H9 (cell line): ENCODE results near the gene BCAS1. TPM values are rescaled to one million over a fixed set of nuclear protein-coding genes. Genes with fewer than 3 reads are reported as not detected.

Experiments
- DNase-seq: peaks from one replicate; pipeline ENCODE4 v3.0.0-alpha.2; 2017
- H2AFZ ChIP-seq: one replicate; pipeline ENCODE4 v1.6.1; 2013; ENCODE audit warnings: mild to moderate bottlenecking, low read length, control low read depth, moderate library complexity
- H2AK5ac ChIP-seq: 2 replicates; pipeline ENCODE4 v1.6.1; 2013; ENCODE audit warnings: low read length, control low read depth, mixed read lengths; ENCODE audit not compliant: insufficient read length
- H2BK120ac ChIP-seq: one replicate; pipeline ENCODE4 v1.6.1; 2013; ENCODE audit warnings: low read depth, mild to moderate bottlenecking, low read length, control low read depth, inconsistent platforms; ENCODE audit not compliant: poor library complexity, severe bottlenecking
- H2BK12ac ChIP-seq: 2 replicates; pipeline ENCODE4 v1.6.1; 2013; ENCODE audit warnings: low read length, control low read depth, mixed read lengths, low read depth; ENCODE audit not compliant: insufficient read length
- H2BK15ac ChIP-seq: 2 replicates; pipeline ENCODE4 v1.6.1; 2013; ENCODE audit warnings: low read depth, low read length, control low read depth
- H2BK20ac ChIP-seq: one replicate; pipeline ENCODE4 v1.6.1; 2013; ENCODE audit warnings: low read depth, mild to moderate bottlenecking, low read length, control low read depth, inconsistent platforms; ENCODE audit not compliant: poor library complexity, severe bottlenecking
- H2BK5ac ChIP-seq: 2 replicates; pipeline ENCODE4 v1.6.1; 2013; ENCODE audit warnings: low read length, control low read depth, mixed read lengths; ENCODE audit not compliant: insufficient read length
- H3K14ac ChIP-seq: 2 replicates; pipeline ENCODE4 v1.6.1; 2013; ENCODE audit warnings: low read length, control low read depth; ENCODE audit not compliant: insufficient read depth
- H3K18ac ChIP-seq: 2 replicates; pipeline ENCODE4 v1.6.1; 2013; ENCODE audit warnings: low read depth, mild to moderate bottlenecking, mixed read lengths, low read length, control low read depth; ENCODE audit not compliant: insufficient read length
- H3K23ac ChIP-seq: 2 replicates; pipeline ENCODE4 v1.6.1; 2013; ENCODE audit warnings: low read length, control low read depth, mixed read lengths, low read depth; ENCODE audit not compliant: insufficient read length
- H3K23me2 ChIP-seq: 2 replicates; pipeline ENCODE4 v1.6.1; 2013; ENCODE audit warnings: low read depth, mild to moderate bottlenecking, mixed read lengths, low read length, control low read depth; ENCODE audit not compliant: insufficient read length, poor library complexity, severe bottlenecking
- H3K27ac ChIP-seq: 2 replicates; pipeline ENCODE4 v1.5.1; 2013; ENCODE audit warnings: low read length, control low read depth, mixed read lengths, low read depth; ENCODE audit not compliant: insufficient read length
- H3K27me3 ChIP-seq: 2 replicates; pipeline ENCODE4 v1.6.1; 2013; ENCODE audit warnings: low read length, control low read depth, inconsistent platforms; ENCODE audit not compliant: insufficient read depth
- H3K4ac ChIP-seq: 2 replicates; pipeline ENCODE4 v1.6.1; 2013; ENCODE audit warnings: low read depth, mild to moderate bottlenecking, control low read depth, inconsistent platforms, low read length, moderate library complexity
- H3K4me1 ChIP-seq: 2 replicates; pipeline ENCODE4 v1.6.1; 2013; ENCODE audit warnings: low read length, control low read depth, inconsistent platforms; ENCODE audit not compliant: insufficient read depth
- H3K4me2 ChIP-seq: 2 replicates; pipeline ENCODE4 v1.6.1; 2013; ENCODE audit warnings: low read length, control low read depth, mixed read lengths; ENCODE audit not compliant: insufficient read length, insufficient read depth
- H3K56ac ChIP-seq: 2 replicates; pipeline ENCODE4 v1.6.1; 2013; ENCODE audit warnings: low read depth, mild to moderate bottlenecking, mixed read lengths, low read length, control low read depth; ENCODE audit not compliant: insufficient read length
- H3K79me1 ChIP-seq: 2 replicates; pipeline ENCODE4 v1.6.1; 2013; ENCODE audit warnings: low read depth, mild to moderate bottlenecking, moderate library complexity, low read length, control low read depth, inconsistent platforms; ENCODE audit not compliant: insufficient read depth, poor library complexity, severe bottlenecking
- H3K79me2 ChIP-seq: 2 replicates; pipeline ENCODE4 v1.6.1; 2013; ENCODE audit warnings: low read length, control low read depth, inconsistent platforms; ENCODE audit not compliant: insufficient read depth
- H3K9ac ChIP-seq: 2 replicates; pipeline ENCODE4 v1.6.1; 2013; ENCODE audit warnings: low read length, control low read depth, mixed read lengths; ENCODE audit not compliant: insufficient read length; ENCODE audit errors: extremely low read depth
- H3K9me3 ChIP-seq: one replicate; pipeline ENCODE4 v1.6.1; 2013; ENCODE audit warnings: low read depth, low read length, inconsistent platforms; ENCODE audit not compliant: control insufficient read depth
- H3T11ph ChIP-seq: one replicate; pipeline ENCODE4 v1.6.1; 2013; ENCODE audit warnings: mild to moderate bottlenecking, low read length, control low read depth, inconsistent platforms
- H4K20me1 ChIP-seq: one replicate; pipeline ENCODE4 v1.6.1; 2013; ENCODE audit not compliant: control insufficient read depth, insufficient read length, insufficient read depth
- H4K5ac ChIP-seq: 2 replicates; pipeline ENCODE4 v1.6.1; 2013; ENCODE audit warnings: low read depth, mild to moderate bottlenecking, mixed read lengths, low read length, control low read depth; ENCODE audit not compliant: insufficient read length
- H4K8ac ChIP-seq: replicated peaks from 2 replicates; pipeline ENCODE4 v1.6.1; 2013; ENCODE audit warnings: low read length, control low read depth, mixed read lengths, low read depth; ENCODE audit not compliant: insufficient read length
- H4K91ac ChIP-seq: 2 replicates; pipeline ENCODE4 v1.6.1; 2013; ENCODE audit warnings: low read depth, mild to moderate bottlenecking, moderate library complexity, mixed read lengths, low read length, control low read depth; ENCODE audit not compliant: insufficient read length
- H3K27ac Mint-ChIP-seq, 3 experiments: 2 replicates in 2 of 3; 3 replicates in 1 of 3; pipeline ENCODE4 v1.8.0; 2020 to 2021; ENCODE audit warnings: mixed read lengths in 3 of 3, mild to moderate bottlenecking in 1 of 3, moderate library complexity in 1 of 3
- H3K27me3 Mint-ChIP-seq: 2 replicates; pipeline ENCODE4 v1.8.0; 2021; ENCODE audit warnings: low read depth, mild to moderate bottlenecking, moderate library complexity, mixed read lengths
- H3K36me3 Mint-ChIP-seq, 3 experiments: 2 replicates in 2 of 3; 3 replicates in 1 of 3; pipeline ENCODE4 v1.8.0; 2020 to 2021; ENCODE audit warnings: low read depth in 3 of 3, mixed read lengths in 3 of 3; ENCODE audit not compliant: insufficient read depth in 1 of 3
- H3K4me1 Mint-ChIP-seq, 2 experiments: 2 replicates each; pipeline ENCODE4 v1.8.0; 2020; ENCODE audit warnings: mixed read lengths in 2 of 2
- H3K4me3 Mint-ChIP-seq, 2 experiments: 2 replicates in 1 of 2; 3 replicates in 1 of 2; pipeline ENCODE4 v1.8.0; 2020 to 2021; ENCODE audit warnings: mild to moderate bottlenecking in 2 of 2, mixed read lengths in 2 of 2, moderate library complexity in 1 of 2
- H3K9me3 Mint-ChIP-seq, 2 experiments: 2 replicates in 1 of 2; 3 replicates in 1 of 2; pipeline ENCODE4 v1.8.0; 2020; ENCODE audit warnings: mild to moderate bottlenecking in 2 of 2, mixed read lengths in 2 of 2, moderate library complexity in 1 of 2
- CTCF ChIP-seq: fragments of 200-600 bp; sonication (generic); conservative IDR thresholded peaks from 3 replicates; pipeline ENCODE4 v1.8.0; 2021; ENCODE audit warnings: antibody characterized with exemption, mild to moderate bottlenecking
- WGBS: extraction: QIAGEN DNeasy Blood & Tissue Kit; methylation state at CpG from one replicate; pipeline ENCODE4 v1.1.7; 2013; ENCODE audit warnings: missing lambda C conversion rate, low lambda C conversion rate, mixed read lengths; ENCODE audit not compliant: insufficient read length; ENCODE audit errors: extremely low coverage; 5-methylcytosine and 5-hydroxymethylcytosine counted together
- total RNA-seq: library from RNA; stranded (reverse); gene quantifications from 2 replicates; pipeline ENCODE4 v1.2.1, GENCODE V29; 2021

Gene BCAS1
- total RNA-seq, 1 experiment from 2014 or later: 0.15 TPM

- H3K79me1 ChIP-seq: no peaks in the 10 kb centered on the region
- H4K8ac ChIP-seq: no peak overlapping the region
- no peak overlapping the region for H2AFZ ChIP-seq
- no peak overlapping the region for H2BK20ac ChIP-seq
- no peak overlapping the region for H3K4me3 Mint-ChIP-seq
- no peak overlapping the region for H3T11ph ChIP-seq
- no peak overlapping the region for H4K5ac ChIP-seq
- no CpG with 5 or more reads among the region's 5 CpGs for WGBS
- H3K36me3 Mint-ChIP-seq: no peaks in the 10 kb centered on the region
- no peaks in the 10 kb centered on the region for H3K23me2 ChIP-seq
- H3K4me1 Mint-ChIP-seq: no peaks in the 10 kb centered on the region
- no peak for DNase-seq
- no peak overlapping the region for H3K27ac Mint-ChIP-seq
- H3K14ac ChIP-seq: no peak overlapping the region
- H3K9me3 ChIP-seq: no peaks in the 10 kb centered on the region
- no peaks in the 10 kb centered on the region for H4K20me1 ChIP-seq
- no peak overlapping the region for H3K18ac ChIP-seq
- no peak overlapping the region for H2BK15ac ChIP-seq
- no peaks in the 10 kb centered on the region for H3K27me3 ChIP-seq
- H2BK5ac ChIP-seq: no peak overlapping the region
- H3K9ac ChIP-seq: no peak overlapping the region
- TF ChIP-seq CTCF: no peak
- no peaks in the 10 kb centered on the region for H3K4me1 ChIP-seq
- H3K23ac ChIP-seq: no peak overlapping the region
- H3K79me2 ChIP-seq: no peaks in the 10 kb centered on the region
- no peak overlapping the region for H2BK12ac ChIP-seq
- no peaks in the 10 kb centered on the region for H3K27me3 Mint-ChIP-seq
- no peak overlapping the region for H3K4ac ChIP-seq
- H2AK5ac ChIP-seq: no peak overlapping the region
- no peak overlapping the region for H3K27ac ChIP-seq
- H4K91ac ChIP-seq: no peak overlapping the region
- no peak overlapping the region for H2BK120ac ChIP-seq
- H3K9me3 Mint-ChIP-seq: no peaks in the 10 kb centered on the region
- no peak overlapping the region for H3K56ac ChIP-seq
- no peak overlapping the region for H3K4me2 ChIP-seq
These were observed 14.5 kb upstream of the BCAS1 start for GRCh38 chr20:54084727-54085388.
